ENCODE data around the gene FGF12.

FGF12 gene

GRCh38 chr3:192183109-192183508 lies 544.2 kb downstream of the FGF12 start:
- Histone ChIP-seq H3K36me3 (ENCODE audit: insufficient read depth, low read length) (no peaks in the 10 kb centered on the region), H3K9me3 (ENCODE audit: control insufficient read depth, insufficient read depth, low read length) (no peaks in the 10 kb centered on the region), H3K9ac (ENCODE audit: low read depth, low read length) (no peak overlapping the region), H3K4me1 (ENCODE audit: insufficient read depth, low read length) (peaks cover 15% of the 10 kb centered on the region; the same call in 1 of the 2 replicates)

GRCh38 chr3:192181151-192181550 lies 546.2 kb downstream of the FGF12 start:
- Histone ChIP-seq H3K9ac (ENCODE audit: low read depth, low read length) (no peak overlapping the region), H3K4me1 (ENCODE audit: insufficient read depth, low read length) (0 out of 2 replicates have a peak, but pooled peaks cover 3% of the 10 kb centered on the region), H3K36me3 (ENCODE audit: insufficient read depth, low read length) (no peaks in the 10 kb centered on the region), H3K9me3 (ENCODE audit: control insufficient read depth, insufficient read depth, low read length) (no peaks in the 10 kb centered on the region)

- no peaks in the 10 kb centered on the region for H3K36me3 ChIP-seq (ENCODE audit: insufficient read depth, low read length)
- no peaks in the 10 kb centered on the region for H3K9me3 ChIP-seq (ENCODE audit: control insufficient read depth, insufficient read depth, low read length)
- 0 out of 2 replicates have a peak, but pooled peaks cover 6% of the 10 kb centered on the region for H3K4me1 ChIP-seq (ENCODE audit: insufficient read depth, low read length)
- no peak overlapping the region for H3K9ac ChIP-seq (ENCODE audit: low read depth, low read length)
These were observed 550.0 kb downstream of the FGF12 start for GRCh38 chr3:192177383-192177782.

GRCh38 chr3:192174283-192174682 lies 553.1 kb downstream of the FGF12 start:
- no peaks in the 10 kb centered on the region for H3K36me3 ChIP-seq (ENCODE audit: insufficient read depth, low read length)
- no peak overlapping the region for H3K9ac ChIP-seq (ENCODE audit: low read depth, low read length)
- H3K4me1 ChIP-seq (ENCODE audit: insufficient read depth, low read length): peaks cover 21% of the 10 kb centered on the region
- no peaks in the 10 kb centered on the region for H3K9me3 ChIP-seq (ENCODE audit: control insufficient read depth, insufficient read depth, low read length)

GRCh38 chr3:192171213-192171612 lies 556.1 kb downstream of the FGF12 start:
- H3K9ac ChIP-seq (ENCODE audit: low read depth, low read length): no peak overlapping the region
- H3K36me3 ChIP-seq (ENCODE audit: insufficient read depth, low read length): no peaks in the 10 kb centered on the region
- peaks cover 25% of the 10 kb centered on the region for H3K4me1 ChIP-seq (ENCODE audit: insufficient read depth, low read length)
- H3K9me3 ChIP-seq (ENCODE audit: control insufficient read depth, insufficient read depth, low read length): no peaks in the 10 kb centered on the region

GRCh38 chr3:192170659-192171058 lies 556.7 kb downstream of the FGF12 start:
- Histone ChIP-seq H3K9me3 (ENCODE audit: control insufficient read depth, insufficient read depth, low read length) (no peaks in the 10 kb centered on the region), H3K9ac (ENCODE audit: low read depth, low read length) (no peak overlapping the region), H3K36me3 (ENCODE audit: insufficient read depth, low read length) (no peaks in the 10 kb centered on the region), H3K4me1 (ENCODE audit: insufficient read depth, low read length) (peaks cover 21% of the 10 kb centered on the region)

- Histone ChIP-seq H3K36me3 (ENCODE audit: insufficient read depth, low read length) (no peaks in the 10 kb centered on the region), H3K9ac (ENCODE audit: low read depth, low read length) (no peak overlapping the region), H3K4me1 (ENCODE audit: insufficient read depth, low read length) (peaks cover 21% of the 10 kb centered on the region), H3K9me3 (ENCODE audit: control insufficient read depth, insufficient read depth, low read length) (no peaks in the 10 kb centered on the region)
These were observed 557.3 kb downstream of the FGF12 start for GRCh38 chr3:192170031-192170430.

- H3K4me1 ChIP-seq (ENCODE audit: insufficient read depth, low read length): peaks cover 21% of the 10 kb centered on the region
- H3K9ac ChIP-seq (ENCODE audit: low read depth, low read length): no peak overlapping the region
- no peaks in the 10 kb centered on the region for H3K9me3 ChIP-seq (ENCODE audit: control insufficient read depth, insufficient read depth, low read length)
- H3K36me3 ChIP-seq (ENCODE audit: insufficient read depth, low read length): no peaks in the 10 kb centered on the region
These were observed 557.9 kb downstream of the FGF12 start for GRCh38 chr3:192169332-192169915.

GRCh38 chr3:192168202-192168601 lies 559.1 kb downstream of the FGF12 start:
- Histone ChIP-seq H3K4me1 (ENCODE audit: insufficient read depth, low read length) (peaks cover 21% of the 10 kb centered on the region), H3K9me3 (ENCODE audit: control insufficient read depth, insufficient read depth, low read length) (no peaks in the 10 kb centered on the region), H3K36me3 (ENCODE audit: insufficient read depth, low read length) (no peaks in the 10 kb centered on the region), H3K9ac (ENCODE audit: low read depth, low read length) (no peak overlapping the region)

GRCh38 chr3:192165552-192165951 lies 561.8 kb downstream of the FGF12 start:
- peaks cover 25% of the 10 kb centered on the region for H3K4me1 ChIP-seq (ENCODE audit: insufficient read depth, low read length)
- H3K9me3 ChIP-seq (ENCODE audit: control insufficient read depth, insufficient read depth, low read length): no peaks in the 10 kb centered on the region
- no peaks in the 10 kb centered on the region for H3K36me3 ChIP-seq (ENCODE audit: insufficient read depth, low read length)
- H3K9ac ChIP-seq (ENCODE audit: low read depth, low read length): no peak overlapping the region

GRCh38 chr3:192161661-192162060 lies 565.7 kb downstream of the FGF12 start:
- no peaks in the 10 kb centered on the region for H3K9me3 ChIP-seq (ENCODE audit: control insufficient read depth, insufficient read depth, low read length)
- no peak overlapping the region for H3K9ac ChIP-seq (ENCODE audit: low read depth, low read length)
- no peaks in the 10 kb centered on the region for H3K36me3 ChIP-seq (ENCODE audit: insufficient read depth, low read length)
- H3K4me1 ChIP-seq (ENCODE audit: insufficient read depth, low read length): peaks cover 8% of the 10 kb centered on the region; the same call in 1 of the 2 replicates

- no peaks in the 10 kb centered on the region for H3K9me3 ChIP-seq (ENCODE audit: control insufficient read depth, insufficient read depth, low read length)
- H3K9ac ChIP-seq (ENCODE audit: low read depth, low read length): no peak overlapping the region
- peaks cover 6% of the 10 kb centered on the region; the same call in 1 of the 2 replicates for H3K4me1 ChIP-seq (ENCODE audit: insufficient read depth, low read length)
- H3K36me3 ChIP-seq (ENCODE audit: insufficient read depth, low read length): no peaks in the 10 kb centered on the region
These were observed 571.0 kb downstream of the FGF12 start for GRCh38 chr3:192156382-192156781.

GRCh38 chr3:192155194-192155593 lies 572.1 kb downstream of the FGF12 start:
- Histone ChIP-seq H3K4me1 (ENCODE audit: insufficient read depth, low read length) (no peaks in the 10 kb centered on the region; the same call in 1 of the 2 replicates), H3K9ac (ENCODE audit: low read depth, low read length) (peak overlapping the region; percentile 81), H3K36me3 (ENCODE audit: insufficient read depth, low read length) (no peaks in the 10 kb centered on the region), H3K9me3 (ENCODE audit: control insufficient read depth, insufficient read depth, low read length) (no peaks in the 10 kb centered on the region)

- Histone ChIP-seq H3K36me3 (ENCODE audit: insufficient read depth, low read length) (no peaks in the 10 kb centered on the region), H3K4me1 (ENCODE audit: insufficient read depth, low read length) (no peaks in the 10 kb centered on the region; the same call in 1 of the 2 replicates), H3K9me3 (ENCODE audit: control insufficient read depth, insufficient read depth, low read length) (no peaks in the 10 kb centered on the region; the same call in 1 of the 2 replicates), H3K9ac (ENCODE audit: low read depth, low read length) (no peak overlapping the region)
These were observed 594.1 kb downstream of the FGF12 start for GRCh38 chr3:192133271-192133670.

GRCh38 chr3:192130534-192131132 lies 596.7 kb downstream of the FGF12 start:
- H3K9me3 ChIP-seq (ENCODE audit: control insufficient read depth, insufficient read depth, low read length): no peaks in the 10 kb centered on the region
- no peaks in the 10 kb centered on the region for H3K36me3 ChIP-seq (ENCODE audit: insufficient read depth, low read length)
- H3K9ac ChIP-seq (ENCODE audit: low read depth, low read length): no peak overlapping the region
- no peaks in the 10 kb centered on the region; the same call in 1 of the 2 replicates for H3K4me1 ChIP-seq (ENCODE audit: insufficient read depth, low read length)
